ENCODE data around the gene NF1. TPM values are rescaled to one million over a fixed set of nuclear protein-coding genes. Genes with fewer than 3 reads are reported as not detected.
"Not testable (repeated sequence)": the region's sequence is repeated elsewhere in the genome, so short reads cannot be mapped to it uniquely, and the experiment has no call there.

Gene NF1
- total RNA-seq, 1 experiment from 2014 or later: 11.6 TPM

GRCh38 chr17:31064707-31065106 lies 30.1 kb upstream of the NF1 start:
- H3K4me3 ChIP-seq (ENCODE audit: insufficient read depth, low read depth, low read length): no peak overlapping the region
- DNase-seq: no peak
- H3K36me3 ChIP-seq (replicated peaks; ENCODE audit: control insufficient read depth, insufficient read depth, low read length): no peaks in the 10 kb centered on the region
- no peaks in the 10 kb centered on the region for H3K27me3 ChIP-seq (ENCODE audit: control insufficient read depth, insufficient read depth, low read length)

GRCh38 chr17:31067691-31068184 lies 27.0 kb upstream of the NF1 start:
- DNase-seq: no peak
- Histone ChIP-seq H3K36me3 (replicated peaks; ENCODE audit: control insufficient read depth, insufficient read depth, low read length) (no peaks in the 10 kb centered on the region), H3K27me3 (ENCODE audit: control insufficient read depth, insufficient read depth, low read length) (no peaks in the 10 kb centered on the region), H3K4me3 (ENCODE audit: insufficient read depth, low read depth, low read length) (no peak overlapping the region)

GRCh38 chr17:31068291-31068690 lies 26.5 kb upstream of the NF1 start:
- H3K27me3 ChIP-seq (ENCODE audit: control insufficient read depth, insufficient read depth, low read length): no peaks in the 10 kb centered on the region
- H3K4me3 ChIP-seq (ENCODE audit: insufficient read depth, low read depth, low read length): no peak overlapping the region
- no peaks in the 10 kb centered on the region for H3K36me3 ChIP-seq (replicated peaks; ENCODE audit: control insufficient read depth, insufficient read depth, low read length)
- DNase-seq: peak; percentile 63

GRCh38 chr17:31072186-31072585 lies 22.6 kb upstream of the NF1 start:
- Histone ChIP-seq H3K4me3 (ENCODE audit: insufficient read depth, low read depth, low read length) (no peak overlapping the region), H3K36me3 (replicated peaks; ENCODE audit: control insufficient read depth, insufficient read depth, low read length) (no peaks in the 10 kb centered on the region), H3K27me3 (ENCODE audit: control insufficient read depth, insufficient read depth, low read length) (no peaks in the 10 kb centered on the region)
- DNase-seq: no peak

GRCh38 chr17:31073411-31073810 lies 21.4 kb upstream of the NF1 start:
- H3K36me3 ChIP-seq (replicated peaks; ENCODE audit: control insufficient read depth, insufficient read depth, low read length): no peaks in the 10 kb centered on the region
- H3K4me3 ChIP-seq (ENCODE audit: insufficient read depth, low read depth, low read length): no peak overlapping the region
- no peaks in the 10 kb centered on the region for H3K27me3 ChIP-seq (ENCODE audit: control insufficient read depth, insufficient read depth, low read length)
- no peak for DNase-seq

GRCh38 chr17:31074772-31075555 lies 19.8 kb upstream of the NF1 start:
- H3K36me3 ChIP-seq (replicated peaks; ENCODE audit: control insufficient read depth, insufficient read depth, low read length): no peaks in the 10 kb centered on the region
- no peak overlapping the region for H3K4me3 ChIP-seq (ENCODE audit: insufficient read depth, low read depth, low read length)
- peak; percentile 60 for DNase-seq
- no peaks in the 10 kb centered on the region for H3K27me3 ChIP-seq (ENCODE audit: control insufficient read depth, insufficient read depth, low read length)

GRCh38 chr17:31078290-31078689 lies 16.5 kb upstream of the NF1 start:
- no peak for DNase-seq
- H3K4me3 ChIP-seq (ENCODE audit: insufficient read depth, low read depth, low read length): no peak overlapping the region
- no peaks in the 10 kb centered on the region for H3K27me3 ChIP-seq (ENCODE audit: control insufficient read depth, insufficient read depth, low read length)
- H3K36me3 ChIP-seq (replicated peaks; ENCODE audit: control insufficient read depth, insufficient read depth, low read length): no peaks in the 10 kb centered on the region

- Histone ChIP-seq H3K27me3 (ENCODE audit: control insufficient read depth, insufficient read depth, low read length) (no peaks in the 10 kb centered on the region), H3K4me3 (ENCODE audit: insufficient read depth, low read depth, low read length) (no peak overlapping the region), H3K36me3 (replicated peaks; ENCODE audit: control insufficient read depth, insufficient read depth, low read length) (no peaks in the 10 kb centered on the region)
- DNase-seq: no peak
Measured at GRCh38 chr17:31079731-31080130, 15.0 kb upstream of the NF1 start.

GRCh38 chr17:31085563-31085962 lies 9.2 kb upstream of the NF1 start:
- H3K36me3 ChIP-seq (replicated peaks; ENCODE audit: control insufficient read depth, insufficient read depth, low read length): no peaks in the 10 kb centered on the region
- H3K27me3 ChIP-seq (ENCODE audit: control insufficient read depth, insufficient read depth, low read length): no peaks in the 10 kb centered on the region
- DNase-seq: no peak
- no peak overlapping the region for H3K4me3 ChIP-seq (ENCODE audit: insufficient read depth, low read depth, low read length)

- Histone ChIP-seq H3K4me3 (ENCODE audit: insufficient read depth, low read depth, low read length) (no peak overlapping the region), H3K36me3 (replicated peaks; ENCODE audit: control insufficient read depth, insufficient read depth, low read length) (no peaks in the 10 kb centered on the region), H3K27me3 (ENCODE audit: control insufficient read depth, insufficient read depth, low read length) (no peaks in the 10 kb centered on the region)
- no peak for DNase-seq
Measured at GRCh38 chr17:31089471-31089870, 5.3 kb upstream of the NF1 start.

GRCh38 chr17:31090650-31091049 lies 4.1 kb upstream of the NF1 start:
- H3K27me3 ChIP-seq (ENCODE audit: control insufficient read depth, insufficient read depth, low read length); DNase-seq; H3K36me3 ChIP-seq (replicated peaks; ENCODE audit: control insufficient read depth, insufficient read depth, low read length); H3K4me3 ChIP-seq (ENCODE audit: insufficient read depth, low read depth, low read length): not testable (repeated sequence)

GRCh38 chr17:31092475-31093064 lies 2.2 kb upstream of the NF1 start:
- DNase-seq: no peak
- H3K36me3 ChIP-seq (replicated peaks; ENCODE audit: control insufficient read depth, insufficient read depth, low read length): no peaks in the 10 kb centered on the region
- H3K27me3 ChIP-seq (ENCODE audit: control insufficient read depth, insufficient read depth, low read length): no peaks in the 10 kb centered on the region
- no peak overlapping the region for H3K4me3 ChIP-seq (ENCODE audit: insufficient read depth, low read depth, low read length)

- Histone ChIP-seq H3K36me3 (replicated peaks; ENCODE audit: control insufficient read depth, insufficient read depth, low read length) (no peaks in the 10 kb centered on the region), H3K4me3 (ENCODE audit: insufficient read depth, low read depth, low read length) (peak overlapping the region; percentile 71), H3K27me3 (ENCODE audit: control insufficient read depth, insufficient read depth, low read length) (no peaks in the 10 kb centered on the region)
- DNase-seq: peak; percentile 37
Measured at GRCh38 chr17:31093866-31094599, 744 bp upstream of the NF1 start.

- no peaks in the 10 kb centered on the region for H3K36me3 ChIP-seq (replicated peaks; ENCODE audit: control insufficient read depth, insufficient read depth, low read length)
- no peaks in the 10 kb centered on the region for H3K27me3 ChIP-seq (ENCODE audit: control insufficient read depth, insufficient read depth, low read length)
- H3K4me3 ChIP-seq (ENCODE audit: insufficient read depth, low read depth, low read length): peak overlapping the region; percentile 71
- peak; percentile 88 for DNase-seq
Measured at GRCh38 chr17:31095236-31096105, 694 bp downstream of the NF1 start.
